GM12864 (cell line): ENCODE data around the gene TOMM20.
A peak's percentile ranks its signal among the peaks of the same experiment; 100 is the strongest.
"Not testable (repeated sequence)": the region's sequence is repeated elsewhere in the genome, so short reads cannot be mapped to it uniquely, and the experiment has no call there.

Experiments
- DNase-seq: peaks from one replicate; pipeline ENCODE4 v3.0.0-alpha.2; 2011; ENCODE audit warnings: low read depth
- H3K4me3 ChIP-seq: 2 replicates; pipeline ENCODE4 v1.5.1; 2011; ENCODE audit warnings: mild to moderate bottlenecking, low read depth, low read length, control low read depth
- CTCF ChIP-seq: IDR thresholded peaks from 2 replicates; pipeline ENCODE4 v1.5.1; 2011; ENCODE audit warnings: low read depth, mild to moderate bottlenecking, moderate library complexity, low read length, control low read depth, inconsistent platforms; ENCODE audit errors: missing control alignments

TOMM20 gene

GRCh38 chr1:235095938-235096562 lies 32.6 kb downstream of the TOMM20 start:
- no peak for TF ChIP-seq CTCF
- no peak for DNase-seq
- H3K4me3 ChIP-seq = no peak overlapping the region

- TF ChIP-seq CTCF = peak; percentile 92
- DNase-seq = no peak
- no peak overlapping the region for H3K4me3 ChIP-seq
These were observed 34.7 kb downstream of the TOMM20 start for GRCh38 chr1:235093696-235094592.

GRCh38 chr1:235093013-235093695 lies 35.5 kb downstream of the TOMM20 start:
- TF ChIP-seq CTCF = peak; percentile 16
- DNase-seq = no peak
- H3K4me3 ChIP-seq = no peak overlapping the region

- not testable (repeated sequence) for DNase-seq, H3K4me3 ChIP-seq
These were observed 36.2 kb downstream of the TOMM20 start for GRCh38 chr1:235092415-235092814.

- DNase-seq, H3K4me3 ChIP-seq: not testable (repeated sequence)
These were observed 36.6 kb downstream of the TOMM20 start for GRCh38 chr1:235092045-235092406.

GRCh38 chr1:235091319-235092044 lies 37.2 kb downstream of the TOMM20 start:
- not testable (repeated sequence) for DNase-seq, H3K4me3 ChIP-seq

- H3K4me3 ChIP-seq = no peak overlapping the region
- no peak for TF ChIP-seq CTCF
- DNase-seq = no peak
These were observed 38.1 kb downstream of the TOMM20 start for GRCh38 chr1:235090406-235091069.

- no peak for DNase-seq
- no peak for TF ChIP-seq CTCF
- H3K4me3 ChIP-seq = no peak overlapping the region
These were observed 39.7 kb downstream of the TOMM20 start for GRCh38 chr1:235088907-235089306.
